Measurements from ENCODE around the gene ZBTB20. TPM values are rescaled to one million over a fixed set of nuclear protein-coding genes. Genes with fewer than 3 reads are reported as not detected.

ZBTB20 gene
- polyA plus RNA-seq, 1 donor from 2014 or later, result 4.8 TPM

- no peak overlapping the region for H3K4me2 ChIP-seq (ENCODE audit: low read length)
- TF ChIP-seq EP300 (conservative IDR thresholded peaks at IDR 0.05; ENCODE audit: poor library complexity, severe bottlenecking), result no peak
- TF ChIP-seq SMC3 (conservative IDR thresholded peaks at IDR 0.05; ENCODE audit: poor library complexity), result no peak
- TF ChIP-seq, protein P1, sequence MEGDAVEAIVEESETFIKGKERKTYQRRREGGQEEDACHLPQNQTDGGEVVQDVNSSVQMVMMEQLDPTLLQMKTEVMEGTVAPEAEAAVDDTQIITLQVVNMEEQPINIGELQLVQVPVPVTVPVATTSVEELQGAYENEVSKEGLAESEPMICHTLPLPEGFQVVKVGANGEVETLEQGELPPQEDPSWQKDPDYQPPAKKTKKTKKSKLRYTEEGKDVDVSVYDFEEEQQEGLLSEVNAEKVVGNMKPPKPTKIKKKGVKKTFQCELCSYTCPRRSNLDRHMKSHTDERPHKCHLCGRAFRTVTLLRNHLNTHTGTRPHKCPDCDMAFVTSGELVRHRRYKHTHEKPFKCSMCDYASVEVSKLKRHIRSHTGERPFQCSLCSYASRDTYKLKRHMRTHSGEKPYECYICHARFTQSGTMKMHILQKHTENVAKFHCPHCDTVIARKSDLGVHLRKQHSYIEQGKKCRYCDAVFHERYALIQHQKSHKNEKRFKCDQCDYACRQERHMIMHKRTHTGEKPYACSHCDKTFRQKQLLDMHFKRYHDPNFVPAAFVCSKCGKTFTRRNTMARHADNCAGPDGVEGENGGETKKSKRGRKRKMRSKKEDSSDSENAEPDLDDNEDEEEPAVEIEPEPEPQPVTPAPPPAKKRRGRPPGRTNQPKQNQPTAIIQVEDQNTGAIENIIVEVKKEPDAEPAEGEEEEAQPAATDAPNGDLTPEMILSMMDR (IDR thresholded peaks at IDR 0.05; ENCODE audit: poor library complexity, severe bottlenecking), result no peak
- TF ChIP-seq RAD21 (conservative IDR thresholded peaks at IDR 0.05), result no peak
- no peak for TF ChIP-seq EZH2 (IDR thresholded peaks at IDR 0.05; ENCODE audit: borderline replicate concordance, insufficient read depth, low read length, poor library complexity, severe bottlenecking)
- TF ChIP-seq, protein P2, sequence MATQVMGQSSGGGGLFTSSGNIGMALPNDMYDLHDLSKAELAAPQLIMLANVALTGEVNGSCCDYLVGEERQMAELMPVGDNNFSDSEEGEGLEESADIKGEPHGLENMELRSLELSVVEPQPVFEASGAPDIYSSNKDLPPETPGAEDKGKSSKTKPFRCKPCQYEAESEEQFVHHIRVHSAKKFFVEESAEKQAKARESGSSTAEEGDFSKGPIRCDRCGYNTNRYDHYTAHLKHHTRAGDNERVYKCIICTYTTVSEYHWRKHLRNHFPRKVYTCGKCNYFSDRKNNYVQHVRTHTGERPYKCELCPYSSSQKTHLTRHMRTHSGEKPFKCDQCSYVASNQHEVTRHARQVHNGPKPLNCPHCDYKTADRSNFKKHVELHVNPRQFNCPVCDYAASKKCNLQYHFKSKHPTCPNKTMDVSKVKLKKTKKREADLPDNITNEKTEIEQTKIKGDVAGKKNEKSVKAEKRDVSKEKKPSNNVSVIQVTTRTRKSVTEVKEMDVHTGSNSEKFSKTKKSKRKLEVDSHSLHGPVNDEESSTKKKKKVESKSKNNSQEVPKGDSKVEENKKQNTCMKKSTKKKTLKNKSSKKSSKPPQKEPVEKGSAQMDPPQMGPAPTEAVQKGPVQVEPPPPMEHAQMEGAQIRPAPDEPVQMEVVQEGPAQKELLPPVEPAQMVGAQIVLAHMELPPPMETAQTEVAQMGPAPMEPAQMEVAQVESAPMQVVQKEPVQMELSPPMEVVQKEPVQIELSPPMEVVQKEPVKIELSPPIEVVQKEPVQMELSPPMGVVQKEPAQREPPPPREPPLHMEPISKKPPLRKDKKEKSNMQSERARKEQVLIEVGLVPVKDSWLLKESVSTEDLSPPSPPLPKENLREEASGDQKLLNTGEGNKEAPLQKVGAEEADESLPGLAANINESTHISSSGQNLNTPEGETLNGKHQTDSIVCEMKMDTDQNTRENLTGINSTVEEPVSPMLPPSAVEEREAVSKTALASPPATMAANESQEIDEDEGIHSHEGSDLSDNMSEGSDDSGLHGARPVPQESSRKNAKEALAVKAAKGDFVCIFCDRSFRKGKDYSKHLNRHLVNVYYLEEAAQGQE (IDR thresholded peaks at IDR 0.05; ENCODE audit: borderline replicate concordance), result no peak
- no peak for TF ChIP-seq POLR2AphosphoS5 (IDR thresholded peaks at IDR 0.05)
- no peak for TF ChIP-seq TAF1 (IDR thresholded peaks at IDR 0.05; ENCODE audit: low read depth)
- TF ChIP-seq MXI1 (conservative IDR thresholded peaks at IDR 0.05; ENCODE audit: poor library complexity, severe bottlenecking), result no peak
- H3K9me3 ChIP-seq (ENCODE audit: low read length), result no peaks in the 10 kb centered on the region
- H3K9me2 ChIP-seq (ENCODE audit: insufficient read depth, low read length), result no peaks in the 10 kb centered on the region
- no peak overlapping the region for H3K9ac ChIP-seq (ENCODE audit: low read length)
- H3K27me3 ChIP-seq (ENCODE audit: insufficient read depth, low read depth, low read length), result no peaks in the 10 kb centered on the region
- H3F3A ChIP-seq (ENCODE audit: insufficient read depth, low read length, poor library complexity, severe bottlenecking), result no peaks in the 10 kb centered on the region
- H4K20me1 ChIP-seq (ENCODE audit: insufficient read depth), result no peaks in the 10 kb centered on the region
- no peak overlapping the region for H2AFZ ChIP-seq (ENCODE audit: low read depth, low read length)
- H3K4me3 ChIP-seq (ENCODE audit: low read length), result no peak overlapping the region
- H3K79me2 ChIP-seq (replicated peaks; ENCODE audit: insufficient read depth, low read length), result peaks cover 3% of the 10 kb centered on the region
- H3K36me3 ChIP-seq (ENCODE audit: insufficient read depth, low read length), result no peaks in the 10 kb centered on the region
- no peak overlapping the region for H3K27ac ChIP-seq (ENCODE audit: low read length)
Observed at GRCh38 chr3:115139072-115139471, 8.0 kb downstream of the ZBTB20 start.

DNA sequence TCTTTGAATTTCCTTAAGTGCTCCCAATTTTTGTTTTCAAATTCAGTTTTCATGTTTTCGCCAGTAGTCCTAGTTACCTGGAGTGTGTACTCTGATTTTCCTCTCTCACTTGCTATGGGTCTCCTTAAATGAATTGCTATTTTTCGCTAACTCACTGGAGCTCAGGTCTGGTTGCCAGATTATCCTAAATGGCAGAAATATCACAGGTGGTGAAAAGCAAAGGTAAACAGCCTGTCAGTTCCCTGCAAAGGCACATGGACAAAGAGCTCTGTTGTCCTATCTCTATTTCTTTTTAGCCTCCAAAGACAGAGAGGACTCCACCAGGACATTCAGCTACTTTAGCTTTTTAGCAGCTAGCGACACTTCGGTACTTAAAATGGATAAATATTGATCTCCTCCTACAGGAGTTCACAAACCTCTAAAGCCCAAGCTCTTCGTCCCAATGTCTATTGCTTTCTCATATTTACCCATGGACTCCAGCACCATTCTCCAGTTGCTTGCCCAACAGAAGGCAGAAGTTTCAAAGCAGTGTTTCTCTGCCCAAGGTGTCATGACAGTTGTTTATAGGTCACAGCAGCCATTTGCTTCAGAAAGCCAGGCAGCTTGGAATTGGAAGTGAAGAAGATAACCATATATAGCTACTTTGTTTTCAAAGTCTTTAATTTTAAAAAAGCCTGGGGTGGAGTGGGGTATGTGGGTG is 12.3 kb downstream of the ZBTB20 start:
- H3K9me3 ChIP-seq (ENCODE audit: low read length), result no peaks in the 10 kb centered on the region
- no peak overlapping the region for H3K4me3 ChIP-seq (ENCODE audit: low read length)
- H3K9me2 ChIP-seq (ENCODE audit: insufficient read depth, low read length), result no peaks in the 10 kb centered on the region
- H3K9ac ChIP-seq (ENCODE audit: low read length), result no peak overlapping the region
- H3K4me2 ChIP-seq (ENCODE audit: low read length), result no peak overlapping the region
- no peaks in the 10 kb centered on the region for H3K79me2 ChIP-seq (replicated peaks; ENCODE audit: insufficient read depth, low read length)
- no peaks in the 10 kb centered on the region for H3K27me3 ChIP-seq (ENCODE audit: insufficient read depth, low read depth, low read length)
- H4K20me1 ChIP-seq (ENCODE audit: insufficient read depth), result no peaks in the 10 kb centered on the region
- TF ChIP-seq RAD21 (conservative IDR thresholded peaks at IDR 0.05) (no peak), TAF1 (IDR thresholded peaks at IDR 0.05; ENCODE audit: low read depth) (no peak), EZH2 (IDR thresholded peaks at IDR 0.05; ENCODE audit: borderline replicate concordance, insufficient read depth, low read length, poor library complexity, severe bottlenecking) (no peak), MXI1 (conservative IDR thresholded peaks at IDR 0.05; ENCODE audit: poor library complexity, severe bottlenecking) (no peak), SMC3 (conservative IDR thresholded peaks at IDR 0.05; ENCODE audit: poor library complexity) (no peak), EP300 (conservative IDR thresholded peaks at IDR 0.05; ENCODE audit: poor library complexity, severe bottlenecking) (no peak), POLR2AphosphoS5 (IDR thresholded peaks at IDR 0.05) (no peak)
- TF ChIP-seq, protein P2 (IDR thresholded peaks at IDR 0.05; ENCODE audit: borderline replicate concordance), result no peak
- TF ChIP-seq, protein P1 (IDR thresholded peaks at IDR 0.05; ENCODE audit: poor library complexity, severe bottlenecking), result no peak
- no peak overlapping the region for H2AFZ ChIP-seq (ENCODE audit: low read depth, low read length)
- no peak overlapping the region for H3K27ac ChIP-seq (ENCODE audit: low read length)
- H3F3A ChIP-seq (ENCODE audit: insufficient read depth, low read length, poor library complexity, severe bottlenecking), result no peaks in the 10 kb centered on the region
- no peaks in the 10 kb centered on the region for H3K36me3 ChIP-seq (ENCODE audit: insufficient read depth, low read length)

Data from neural cell (in vitro differentiated cells).